Glutamatergic neuron (in vitro differentiated cells): ENCODE measurements around the gene COBL. TPM values are rescaled to one million over a fixed set of nuclear protein-coding genes. Genes with fewer than 3 reads are reported as not detected.

ENCODE experiments used
- DNase-seq: peaks from one replicate; pipeline ENCODE4 v3.0.0; 2022
- H3K27ac Mint-ChIP-seq: one replicate; pipeline ENCODE4 v1.8.0; 2020; ENCODE audit warnings: mild to moderate bottlenecking, mixed read lengths, inconsistent platforms; ENCODE audit not compliant: unreplicated experiment
- H3K27me3 Mint-ChIP-seq: one replicate; pipeline ENCODE4 v1.8.0; 2020; ENCODE audit warnings: mild to moderate bottlenecking, moderate library complexity, mixed read lengths, inconsistent platforms; ENCODE audit not compliant: unreplicated experiment
- H3K36me3 Mint-ChIP-seq: one replicate; pipeline ENCODE4 v1.8.0; 2020; ENCODE audit warnings: mild to moderate bottlenecking, mixed read lengths, inconsistent platforms; ENCODE audit not compliant: unreplicated experiment
- H3K4me1 Mint-ChIP-seq: one replicate; pipeline ENCODE4 v1.8.0; 2020; ENCODE audit warnings: mild to moderate bottlenecking, low read depth, mixed read lengths, inconsistent platforms; ENCODE audit not compliant: unreplicated experiment
- H3K4me3 Mint-ChIP-seq: one replicate; pipeline ENCODE4 v1.8.0; 2020; ENCODE audit warnings: mild to moderate bottlenecking, mixed read lengths, inconsistent platforms; ENCODE audit not compliant: unreplicated experiment
- H3K9me3 Mint-ChIP-seq: one replicate; pipeline ENCODE4 v1.8.0; 2020; ENCODE audit warnings: mild to moderate bottlenecking, moderate library complexity, mixed read lengths, inconsistent platforms; ENCODE audit not compliant: unreplicated experiment
- CTCF ChIP-seq: fragments of 200-600 bp; sonication (generic); IDR thresholded peaks from one replicate; pipeline ENCODE4 v1.5.0; 2021; ENCODE audit not compliant: partially characterized antibody, unreplicated experiment
- total RNA-seq: library from RNA; stranded (reverse); fragmentation: NEBNext Ultra II Directional; extraction: Animal tissue kit (Norgen Biotek cat#: 25700); gene quantifications from one replicate; pipeline ENCODE4 v1.2.1, GENCODE V29; 2021; ENCODE audit not compliant: unreplicated experiment

Gene COBL
- total RNA-seq, 1 donor from 2014 or later = 3.3 TPM

DNA sequence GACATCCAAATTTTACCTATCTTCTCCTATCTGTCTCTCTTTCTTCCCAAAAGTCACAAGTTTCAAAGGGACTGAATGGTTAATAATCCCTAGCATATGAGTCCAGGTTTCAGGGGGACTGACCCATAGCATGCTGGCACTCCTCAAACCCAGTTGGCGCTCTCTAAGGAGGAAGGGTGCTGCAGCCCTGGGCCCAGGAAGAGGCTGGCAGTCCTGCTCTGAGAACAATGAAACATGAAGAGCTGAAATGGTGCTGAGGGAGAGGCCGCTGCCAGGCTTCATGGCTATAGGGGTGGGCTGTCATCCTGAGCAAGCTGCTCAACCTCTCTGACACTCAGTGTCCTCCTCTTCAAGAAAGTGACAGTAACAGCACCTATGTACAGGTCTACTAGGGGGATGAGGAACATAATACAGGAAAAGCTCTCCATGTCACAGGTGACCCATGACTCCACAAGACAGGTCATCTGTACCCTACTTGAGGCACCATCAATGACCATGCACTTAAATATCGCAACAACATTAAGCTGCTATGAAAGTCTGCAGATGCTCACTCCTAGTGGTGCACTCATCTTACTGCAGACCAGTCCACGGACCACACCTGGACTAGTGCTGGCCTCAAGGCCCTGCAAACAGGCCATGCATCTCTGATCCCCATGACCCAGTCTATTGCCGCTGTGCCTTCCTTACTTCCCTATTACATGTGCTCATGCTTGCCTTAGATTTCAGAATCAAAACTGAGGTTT is 17.0 kb downstream of the COBL start:
- no peak for DNase-seq
- Mint-ChIP-seq H3K4me3 (no peak overlapping the region), H3K4me1 (no peaks in the 10 kb centered on the region), H3K27me3 (peaks cover 2% of the 10 kb centered on the region), H3K27ac (no peak overlapping the region), H3K36me3 (no peaks in the 10 kb centered on the region), H3K9me3 (peaks cover 1% of the 10 kb centered on the region)
- peak; percentile 28 for TF ChIP-seq CTCF

- no peak for DNase-seq
- Mint-ChIP-seq H3K27ac (no peak overlapping the region), H3K4me1 (no peaks in the 10 kb centered on the region), H3K27me3 (peaks cover 2% of the 10 kb centered on the region), H3K9me3 (peaks cover 1% of the 10 kb centered on the region), H3K36me3 (no peaks in the 10 kb centered on the region), H3K4me3 (no peak overlapping the region)
- TF ChIP-seq CTCF = no peak
Measured at GRCh38 chr7:51298912-51299311, 17.7 kb downstream of the COBL start.

DNA sequence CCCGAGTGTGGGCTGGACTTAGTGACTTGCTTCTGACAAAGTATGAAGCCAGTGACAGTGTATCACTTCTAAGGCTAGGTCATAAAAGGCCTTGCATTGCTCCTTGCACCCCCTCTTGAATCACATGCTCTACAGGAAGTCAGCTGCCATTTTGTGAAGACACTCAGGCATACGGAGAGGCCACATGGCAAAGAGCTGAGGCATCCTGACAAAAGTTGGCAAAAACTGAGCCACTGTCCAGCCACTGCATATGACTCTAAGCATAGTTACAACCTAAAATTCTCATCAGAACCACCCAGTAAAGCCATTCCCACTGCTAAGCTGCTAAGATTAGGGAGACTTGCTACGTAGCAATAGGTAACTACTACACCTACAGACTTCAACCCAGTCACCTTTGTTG is 18.6 kb downstream of the COBL start:
- Mint-ChIP-seq H3K4me3 (no peak overlapping the region), H3K36me3 (no peaks in the 10 kb centered on the region), H3K9me3 (peaks cover 1% of the 10 kb centered on the region), H3K27me3 (peaks cover 2% of the 10 kb centered on the region), H3K27ac (no peak overlapping the region), H3K4me1 (no peaks in the 10 kb centered on the region)
- TF ChIP-seq CTCF = no peak
- DNase-seq = no peak

DNA sequence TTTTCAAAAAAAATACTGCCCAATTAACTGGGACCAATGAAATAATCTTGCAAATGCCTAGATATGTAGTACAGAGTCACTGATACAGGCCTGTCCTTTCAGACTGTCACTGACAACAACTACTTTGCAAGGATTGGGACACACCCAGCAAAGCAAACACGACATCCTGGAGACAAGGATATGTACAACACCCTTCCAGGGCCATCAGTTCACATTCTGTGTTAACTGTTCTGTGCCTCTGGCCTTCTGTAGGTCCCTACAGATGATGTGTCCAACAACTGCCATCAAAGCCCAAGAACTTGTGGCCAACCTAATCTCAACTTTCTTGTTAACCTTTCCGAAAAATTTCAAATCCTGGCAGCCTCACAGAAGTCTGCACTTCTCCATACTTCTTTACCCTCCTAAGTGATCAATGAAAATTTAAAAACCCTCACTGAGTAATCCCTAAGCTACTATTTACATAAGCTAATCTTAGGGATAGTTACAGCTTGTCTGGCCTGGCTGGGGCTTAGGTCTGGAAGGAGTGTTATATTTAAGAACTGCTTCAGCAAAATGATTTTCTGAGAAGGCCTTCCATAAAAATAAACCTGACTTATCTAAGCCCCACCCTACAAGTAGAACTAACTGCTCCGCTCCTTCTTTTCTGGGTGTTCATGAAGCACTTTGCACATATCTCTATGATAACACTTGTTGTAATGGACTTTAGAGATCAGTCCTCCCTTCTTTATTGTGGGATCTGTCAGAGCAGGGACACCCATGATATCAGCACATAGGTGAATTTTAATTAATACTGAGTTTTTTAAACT is 21.0 kb downstream of the COBL start:
- no peak overlapping the region for H3K27ac Mint-ChIP-seq

More for the DNA sequence above, 21.0 kb downstream of the COBL start:
- no peak for TF ChIP-seq CTCF
- H3K27me3 Mint-ChIP-seq = peaks cover 2% of the 10 kb centered on the region
- H3K4me1 Mint-ChIP-seq = peaks cover 2% of the 10 kb centered on the region
- H3K4me3 Mint-ChIP-seq = no peak overlapping the region
- no peaks in the 10 kb centered on the region for H3K36me3 Mint-ChIP-seq
- H3K9me3 Mint-ChIP-seq = peaks cover 1% of the 10 kb centered on the region
- no peak for DNase-seq
